Right atrium auricular region (tissue), 2 donors: ENCODE results near the gene OR52A5. TPM values are rescaled to one million over a fixed set of nuclear protein-coding genes. Genes with fewer than 3 reads are reported as not detected.

Source experiments
- DNase-seq: peaks from one replicate; pipeline ENCODE4 v3.0.0-alpha.2; 2019; ENCODE audit warnings: low spot score
- H3K27ac ChIP-seq, 2 donors: fragments of 200-600 bp; sonication (generic); 1 replicate in 1 of 2; 2 replicates in 1 of 2; pipeline ENCODE4 v1.5.1; 2016 to 2019
- H3K27me3 ChIP-seq, 2 donors: fragments of 200-600 bp; sonication (generic); one replicate each; pipeline versions ENCODE4 v1.5.1 to v1.6.0; 2017 to 2019
- H3K36me3 ChIP-seq: fragments of 200-600 bp; sonication (generic); one replicate; pipeline ENCODE4 v1.5.1; 2016
- H3K4me1 ChIP-seq, 2 donors: fragments of 200-600 bp; sonication (generic); one replicate each; pipeline versions ENCODE4 v1.5.1 to v1.6.0; 2017 to 2019
- H3K4me3 ChIP-seq, 2 donors: fragments of 200-600 bp; sonication (generic); 1 replicate in 1 of 2; 2 replicates in 1 of 2; pipeline ENCODE4 v1.5.1; 2017 to 2019; ENCODE audit warnings: mild to moderate bottlenecking in 1 of 2, moderate library complexity in 1 of 2
- H3K9me3 ChIP-seq, 2 donors: fragments of 200-600 bp; sonication (generic); one replicate each; pipeline ENCODE4 v1.5.1; 2019
- CTCF ChIP-seq, 2 donors: fragments of 200-600 bp; sonication (generic); IDR thresholded peaks; one replicate each; pipeline ENCODE4 v1.5.1; 2019; ENCODE audit warnings: antibody characterized with exemption in 2 of 2
- total RNA-seq, 2 donors: library from RNA; depleted of rRNA; stranded (reverse); fragments of >200 nt; gene quantifications; one replicate each; pipeline ENCODE4 v1.1.0, GENCODE V29; 2016

The OR52A5 gene
- total RNA-seq, 2 donors from 2014 or later = not detected

- no peak for TF ChIP-seq CTCF (IDR thresholded peaks at IDR 0.05)
- DNase-seq = no peak
- no peaks in the 10 kb centered on the region for H3K36me3 ChIP-seq
Observed at GRCh38 chr11:5118893-5119292, 19.3 kb downstream of the OR52A5 start.

GRCh38 chr11:5117588-5117987 is 20.6 kb downstream of the OR52A5 start:
- Histone ChIP-seq H3K36me3 (no peaks in the 10 kb centered on the region), H3K27ac (no peak overlapping the region), H3K4me1 (no peaks in the 10 kb centered on the region), H3K27me3 (no peaks in the 10 kb centered on the region), H3K9me3 (no peaks in the 10 kb centered on the region), H3K4me3 (no peak overlapping the region)
- no peak for DNase-seq
- no peak for TF ChIP-seq CTCF (IDR thresholded peaks at IDR 0.05)

More at GRCh38 chr11:5118893-5119292, 19.3 kb downstream of the OR52A5 start:
- Histone ChIP-seq H3K27me3 (no peaks in the 10 kb centered on the region), H3K4me1 (no peaks in the 10 kb centered on the region), H3K4me3 (no peak overlapping the region), H3K9me3 (no peaks in the 10 kb centered on the region), H3K27ac (no peak overlapping the region)

- Histone ChIP-seq H3K9me3 (no peaks in the 10 kb centered on the region), H3K4me3 (no peak overlapping the region), H3K27ac (no peak overlapping the region), H3K27me3 (no peaks in the 10 kb centered on the region), H3K4me1 (no peaks in the 10 kb centered on the region), H3K36me3 (no peaks in the 10 kb centered on the region)
- no peak for DNase-seq
- no peak for TF ChIP-seq CTCF (IDR thresholded peaks at IDR 0.05)
Observed at GRCh38 chr11:5115339-5115738, 22.8 kb downstream of the OR52A5 start.

- DNase-seq = no peak
- TF ChIP-seq CTCF (IDR thresholded peaks at IDR 0.05) = no peak
- H3K27ac ChIP-seq = no peak overlapping the region
- H3K9me3 ChIP-seq = no peaks in the 10 kb centered on the region
- H3K36me3 ChIP-seq = no peaks in the 10 kb centered on the region
- no peaks in the 10 kb centered on the region for H3K4me1 ChIP-seq
- no peaks in the 10 kb centered on the region for H3K27me3 ChIP-seq
- no peak overlapping the region for H3K4me3 ChIP-seq
Observed at GRCh38 chr11:5107285-5107684, 30.9 kb downstream of the OR52A5 start.

- Histone ChIP-seq H3K4me3 (no peak overlapping the region), H3K27me3 (no peaks in the 10 kb centered on the region), H3K9me3 (no peaks in the 10 kb centered on the region), H3K4me1 (no peaks in the 10 kb centered on the region), H3K27ac (no peak overlapping the region), H3K36me3 (no peaks in the 10 kb centered on the region)
- TF ChIP-seq CTCF (IDR thresholded peaks at IDR 0.05) = no peak
- no peak for DNase-seq
Observed at GRCh38 chr11:5103066-5103465, 35.1 kb downstream of the OR52A5 start.

GRCh38 chr11:5102246-5102645 is 35.9 kb downstream of the OR52A5 start:
- H3K27ac ChIP-seq = no peak overlapping the region
- H3K36me3 ChIP-seq = no peaks in the 10 kb centered on the region
- no peaks in the 10 kb centered on the region for H3K4me1 ChIP-seq
- H3K9me3 ChIP-seq = no peaks in the 10 kb centered on the region
- no peak overlapping the region for H3K4me3 ChIP-seq
- no peaks in the 10 kb centered on the region for H3K27me3 ChIP-seq
- DNase-seq = no peak
- TF ChIP-seq CTCF (IDR thresholded peaks at IDR 0.05) = no peak
